Activated CD4-positive, CD25-positive, alpha-beta regulatory T cell treated with anti-CD3 and anti-CD28 coated beads, Interleukin-2, amount 50 U/mL, for 72 hours (primary cell): Measurements from ENCODE around the gene AGAP5.
A peak's percentile ranks its signal among the peaks of the same experiment; 100 is the strongest.
"Not testable (repeated sequence)": the region's sequence is repeated elsewhere in the genome, so short reads cannot be mapped to it uniquely, and the experiment has no call there.

ENCODE experiments used
- DNase-seq: peaks from one replicate; pipeline ENCODE4 v3.0.0; 2021

AGAP5 gene

GRCh38 chr10:73697675-73698159 is at the start of gene AGAP5:
AGAP5 (minus strand) TSS chr10:73698109; CDS start chr10:73697755, 354 bp downstream.
- DNase-seq: not testable (repeated sequence)

- DNase-seq: no peak
Observed at GRCh38 chr10:73746721-73747120, 48.8 kb upstream of the AGAP5 start.

- no peak for DNase-seq
Observed at GRCh38 chr10:73744664-73744975, 46.7 kb upstream of the AGAP5 start.

- peak; percentile 93 for DNase-seq
Observed at GRCh38 chr10:73743905-73744663, 46.2 kb upstream of the AGAP5 start, which contains the start of gene SEC24C. SEC24C (plus strand) TSS chr10:73744372; CDS start chr10:73746833, 2,461 bp downstream.

- DNase-seq: no peak
Observed at GRCh38 chr10:73743327-73743904, 45.5 kb upstream of the AGAP5 start.

GRCh38 chr10:73742454-73742734 is 44.5 kb upstream of the AGAP5 start:
- DNase-seq: no peak

- not testable (repeated sequence) for DNase-seq
Observed at GRCh38 chr10:73740501-73741254, 42.8 kb upstream of the AGAP5 start.

- no peak for DNase-seq
Observed at GRCh38 chr10:73734796-73735305, 36.9 kb upstream of the AGAP5 start.

- no peak for DNase-seq
Observed at GRCh38 chr10:73734028-73734720, 36.3 kb upstream of the AGAP5 start.

- DNase-seq: no peak
Observed at GRCh38 chr10:73732931-73733623, 35.2 kb upstream of the AGAP5 start.

- DNase-seq: no peak
Observed at GRCh38 chr10:73732426-73732825, 34.5 kb upstream of the AGAP5 start.

- no peak for DNase-seq
Observed at GRCh38 chr10:73731588-73732375, 33.9 kb upstream of the AGAP5 start.

- DNase-seq: peak; percentile 91
Observed at GRCh38 chr10:73730153-73730906, 32.4 kb upstream of the AGAP5 start.

- not testable (repeated sequence) for DNase-seq
Observed at GRCh38 chr10:73729781-73730152, 31.9 kb upstream of the AGAP5 start.

GRCh38 chr10:73723516-73723915 is 25.6 kb upstream of the AGAP5 start:
- no peak for DNase-seq

GRCh38 chr10:73720561-73720960 is 22.7 kb upstream of the AGAP5 start:
- DNase-seq: not testable (repeated sequence)

GRCh38 chr10:73717556-73717955 is 19.6 kb upstream of the AGAP5 start:
- no peak for DNase-seq

GRCh38 chr10:73716251-73716650 is 18.3 kb upstream of the AGAP5 start:
- DNase-seq: no peak

GRCh38 chr10:73715179-73716156 is 17.6 kb upstream of the AGAP5 start:
- DNase-seq: not testable (repeated sequence)

- not testable (repeated sequence) for DNase-seq
Observed at GRCh38 chr10:73714483-73714882, 16.6 kb upstream of the AGAP5 start.
